CD14-positive monocyte (primary cell): Measurements from ENCODE around the gene FBF1. TPM values are rescaled to one million over a fixed set of nuclear protein-coding genes. Genes with fewer than 3 reads are reported as not detected.

Experiments used
- DNase-seq, 3 donors: peaks; one replicate each; pipeline ENCODE4 v3.0.0-alpha.2; 2011 to 2022
- H2AFZ ChIP-seq: 2 replicates; pipeline ENCODE4 v1.6.0; 2012; ENCODE audit warnings: mild to moderate bottlenecking, low read depth, low read length, inconsistent platforms; ENCODE audit not compliant: insufficient read depth, poor library complexity, severe bottlenecking
- H3K27ac ChIP-seq, 2 donors: 1 replicate in 1 of 2; 2 replicates in 1 of 2; pipeline ENCODE4 v1.5.1; 2012 to 2013; ENCODE audit warnings: low read length in 2 of 2, control low read depth in 1 of 2, inconsistent platforms in 1 of 2, low read depth in 1 of 2, mild to moderate bottlenecking in 1 of 2
- H3K27me3 ChIP-seq, 2 donors: one replicate each; pipeline versions ENCODE4 v1.6.0 to v1.6.1; 2011 to 2013; ENCODE audit warnings: low read length in 2 of 2; ENCODE audit not compliant: control insufficient read depth in 2 of 2, insufficient read depth in 2 of 2
- H3K36me3 ChIP-seq, 2 donors: replicated peaks in 1 of 2; 1 replicate in 1 of 2; 2 replicates in 1 of 2; pipeline versions ENCODE4 v1.5.1 to v1.6.1; 2012 to 2013; ENCODE audit warnings: low read length in 2 of 2, control low read depth in 1 of 2, inconsistent platforms in 1 of 2, mild to moderate bottlenecking in 1 of 2; ENCODE audit not compliant: insufficient read depth in 2 of 2, control insufficient read depth in 1 of 2
- H3K4me1 ChIP-seq, 2 donors: 1 replicate in 1 of 2; 2 replicates in 1 of 2; pipeline versions ENCODE4 v1.5.1 to v1.6.1; 2012 to 2013; ENCODE audit warnings: low read length in 2 of 2, control low read depth in 1 of 2, inconsistent platforms in 1 of 2, mild to moderate bottlenecking in 1 of 2, moderate library complexity in 1 of 2; ENCODE audit not compliant: insufficient read depth in 2 of 2, control insufficient read depth in 1 of 2
- H3K4me2 ChIP-seq: replicated peaks from 2 replicates; pipeline ENCODE3; 2012; ENCODE audit warnings: low read length, moderate library complexity, mild to moderate bottlenecking; ENCODE audit not compliant: poor library complexity, severe bottlenecking; ENCODE audit errors: extremely low read depth
- H3K4me3 ChIP-seq, 3 experiments: fragments of 200-600 bp in 1 of 3; sonication (generic) in 1 of 3; replicated peaks in 1 of 3; 1 replicate in 2 of 3; 2 replicates in 1 of 3; pipeline ENCODE4 v1.5.1; 2011 to 2013; ENCODE audit warnings: low read length in 3 of 3, mild to moderate bottlenecking in 3 of 3, control low read depth in 2 of 3, low read depth in 2 of 3, inconsistent platforms in 1 of 3, moderate library complexity in 1 of 3
- H3K79me2 ChIP-seq: 2 replicates; pipeline ENCODE4 v1.6.0; 2012; ENCODE audit warnings: mild to moderate bottlenecking, control low read depth, inconsistent platforms, low read length, moderate library complexity; ENCODE audit not compliant: insufficient read depth
- H3K9ac ChIP-seq: 2 replicates; pipeline ENCODE4 v1.6.0; 2017; ENCODE audit warnings: low read length, mild to moderate bottlenecking; ENCODE audit not compliant: insufficient read depth, poor library complexity, severe bottlenecking
- H3K9me3 ChIP-seq, 2 donors: replicated peaks in 1 of 2; 1 replicate in 1 of 2; 2 replicates in 1 of 2; pipeline versions ENCODE4 v1.5.1 to v1.6.1; 2012 to 2013; ENCODE audit warnings: low read length in 2 of 2, control low read depth in 1 of 2; ENCODE audit not compliant: control insufficient read depth in 1 of 2, insufficient read depth in 1 of 2
- H4K20me1 ChIP-seq: 2 replicates; pipeline ENCODE4 v1.6.0; 2012; ENCODE audit warnings: mild to moderate bottlenecking, low read length, control low read depth, moderate library complexity; ENCODE audit not compliant: insufficient read depth
- H3K27ac Mint-ChIP-seq, 7 donors: one replicate each; pipeline ENCODE4 v1.8.0; 2020; ENCODE audit warnings: mild to moderate bottlenecking in 7 of 7, mixed read lengths in 7 of 7, moderate library complexity in 6 of 7, inconsistent platforms in 2 of 7
- H3K27me3 Mint-ChIP-seq, 3 donors: one replicate each; pipeline ENCODE4 v1.8.0; 2021 to 2022; ENCODE audit warnings: low read depth in 3 of 3, mild to moderate bottlenecking in 3 of 3, mixed read lengths in 3 of 3, moderate library complexity in 3 of 3, inconsistent platforms in 1 of 3
- H3K36me3 Mint-ChIP-seq, 2 donors: one replicate each; pipeline ENCODE4 v1.8.0; 2020; ENCODE audit warnings: mixed read lengths in 2 of 2, inconsistent platforms in 1 of 2, mild to moderate bottlenecking in 1 of 2
- H3K4me1 Mint-ChIP-seq: one replicate; pipeline ENCODE4 v1.8.0; 2020; ENCODE audit warnings: mild to moderate bottlenecking, mixed read lengths
- H3K4me3 Mint-ChIP-seq, 2 donors: one replicate each; pipeline ENCODE4 v1.8.0; 2020; ENCODE audit warnings: mild to moderate bottlenecking in 2 of 2, mixed read lengths in 2 of 2, moderate library complexity in 1 of 2
- H3K9me3 Mint-ChIP-seq, 7 donors: one replicate each; pipeline ENCODE4 v1.8.0; 2020 to 2022; ENCODE audit warnings: mixed read lengths in 7 of 7, mild to moderate bottlenecking in 6 of 7, moderate library complexity in 6 of 7, inconsistent platforms in 2 of 7
- CTCF ChIP-seq: fragments of 200-600 bp; IDR thresholded peaks from one replicate; pipeline ENCODE4 v1.8.0; 2022; ENCODE audit warnings: antibody characterized with exemption, mild to moderate bottlenecking
- WGBS: methylation state at CpG from one replicate; pipeline ENCODE4 v1.1.5; 2013; ENCODE audit warnings: missing lambda C conversion rate; ENCODE audit not compliant: insufficient coverage; 5-methylcytosine and 5-hydroxymethylcytosine counted together
- intact Hi-C, 2 donors: fragments of 100-400 bp; cut with micrococcal nuclease; formaldehyde crosslinking; loops; one replicate each; pipeline versions ENCODE4 v1.15.0 to v1.15.1; 2023
- polyA plus RNA-seq, 3 donors: library from polyadenylated mRNA; depleted of rRNA in 1 of 3; unstranded in 2 of 3; stranded (reverse) in 1 of 3; fragments of 300-500 nt in 2 of 3; fragments of >200 nt in 1 of 3; fragmentation: Illumina TruSeq in 2 of 3; gene quantifications; 1 replicate in 2 of 3; 2 replicates in 1 of 3; pipeline ENCODE4 v1.2.3, GENCODE V29; 2012 to 2021

FBF1 gene
- polyA plus RNA-seq, 3 donors = 0.32 to 4.4 (median 0.62) TPM

- peak overlapping the region in 3 of 7 donors; percentile 24 to 73 (median 67) for H3K27ac Mint-ChIP-seq
- WGBS = 9% methylated on average over 2 of the region's 8 CpGs
- TF ChIP-seq CTCF = no peak
Measured at GRCh38 chr17:75885431-75885830, 55.4 kb downstream of the FBF1 start.

GRCh38 chr17:75881678-75882454 lies 59.0 kb downstream of the FBF1 start:
- Histone ChIP-seq H3K79me2 (no peaks in the 10 kb centered on the region), H3K27ac (no peak overlapping the region), H4K20me1 (no peaks in the 10 kb centered on the region), H3K4me2 (no peak overlapping the region), H3K9ac (no peak overlapping the region), H3K4me3 (no peak overlapping the region), H3K36me3 (no peaks in the 10 kb centered on the region), H3K4me1 (peaks cover 28 to 31% of the 10 kb centered on the region in 2 donors), H2AFZ (no peak overlapping the region), H3K27me3 (peaks cover 15 to 32% of the 10 kb centered on the region in 2 donors), H3K9me3 (peaks cover 0 to 5% of the 10 kb centered on the region in 2 donors)
- H3K36me3 Mint-ChIP-seq = peaks cover 2 to 4% of the 10 kb centered on the region in 2 donors
- H3K9me3 Mint-ChIP-seq = peaks cover 0 to 16% (median 4%) of the 10 kb centered on the region in 7 donors
- peaks cover 31% of the 10 kb centered on the region for H3K4me1 Mint-ChIP-seq
- H3K27me3 Mint-ChIP-seq = peaks cover 39 to 55% (median 47%) of the 10 kb centered on the region in 3 donors
- no peak overlapping the region for H3K4me3 Mint-ChIP-seq
- peak overlapping the region in 1 of 7 donors; percentile 73 for H3K27ac Mint-ChIP-seq
- no peak for DNase-seq
- no peak for TF ChIP-seq CTCF
- WGBS = 83% methylated on average over 10 of the region's 15 CpGs
- intact Hi-C loops = no loop called here

More at GRCh38 chr17:75885431-75885830, 55.4 kb downstream of the FBF1 start:
- Mint-ChIP-seq H3K36me3 (peaks cover 8 to 12% of the 10 kb centered on the region in 2 donors), H3K4me3 (peak overlapping the region in 1 of 2 donors; percentile 1), H3K27me3 (peaks cover 13 to 26% (median 19%) of the 10 kb centered on the region in 3 donors), H3K9me3 (peaks cover 0 to 5% (median 0%) of the 10 kb centered on the region in 7 donors), H3K4me1 (peaks cover 15% of the 10 kb centered on the region)
- H3K4me3 ChIP-seq = no peak overlapping the region
- H4K20me1 ChIP-seq = no peaks in the 10 kb centered on the region
- no peak overlapping the region for H3K9ac ChIP-seq
- peaks cover 3 to 15% of the 10 kb centered on the region in 2 donors for H3K36me3 ChIP-seq
- intact Hi-C loops = no loop called here
- peaks cover 0 to 4% of the 10 kb centered on the region in 2 donors for H3K27me3 ChIP-seq
- H3K79me2 ChIP-seq = no peaks in the 10 kb centered on the region
- H2AFZ ChIP-seq = no peak overlapping the region
- no peak overlapping the region for H3K27ac ChIP-seq
- peaks cover 8 to 14% of the 10 kb centered on the region in 2 donors for H3K4me1 ChIP-seq
- no peaks in the 10 kb centered on the region for H3K9me3 ChIP-seq
- peak in 1 of 3 donors; percentile 45 for DNase-seq
- H3K4me2 ChIP-seq = no peak overlapping the region
